Endothelial cell of umbilical vein (primary cell): ENCODE data around the gene ARHGEF28. TPM values are rescaled to one million over a fixed set of nuclear protein-coding genes. Genes with fewer than 3 reads are reported as not detected.

ENCODE experiments used
- BruUV-seq: library from RNA; stranded (reverse); fragments of 400-500 nt; replicated peaks from 2 replicates; lab custom pipeline; 2021; lab: Mats Ljungman, UMichigan
- CTCF ChIA-PET: fragments of 300-600, 350-600 bp; sonication (Branson Sonifier 250); formaldehyde crosslinking; loops from one replicate; lab custom pipeline; 2021; ENCODE audit warnings: antibody characterized with exemption, inconsistent platforms; lab: Charles Lee
- POLR2A ChIA-PET: fragments of 300-600, 350-600 bp; sonication (Branson Sonifier 250); formaldehyde crosslinking; loops from one replicate; lab custom pipeline; 2021; ENCODE audit warnings: antibody characterized with exemption, inconsistent platforms; lab: Charles Lee
- DNase-seq: peaks from one replicate; pipeline ENCODE4 v3.0.0-alpha.2; 2011; ENCODE audit warnings: low read depth, low spot score
- FAIRE-seq: peaks from 2 replicates; lab custom pipeline; 2011; peaks lifted over from hg19 to GRCh38; lab: Jason Lieb, UNC
- H2AFZ ChIP-seq: 2 replicates; pipeline ENCODE4 v1.6.0; 2012; ENCODE audit warnings: low read depth, low read length, control low read depth, inconsistent platforms
- H3K27ac ChIP-seq: 2 replicates; pipeline ENCODE4 v1.5.1; 2011; ENCODE audit warnings: low read depth, mild to moderate bottlenecking, control low read depth, low read length, moderate library complexity; ENCODE audit not compliant: insufficient read depth
- H3K27me3 ChIP-seq, 2 experiments: 2 replicates each; pipeline versions ENCODE4 v1.6.0 to v1.6.1; 2011; ENCODE audit warnings: low read length in 2 of 2, mixed read lengths in 1 of 2; ENCODE audit not compliant: control insufficient read depth in 2 of 2, insufficient read depth in 2 of 2
- H3K36me3 ChIP-seq, 2 experiments: 2 replicates in 1 of 2; 3 replicates in 1 of 2; pipeline ENCODE4 v1.5.1; 2011; ENCODE audit warnings: low read length in 2 of 2, mild to moderate bottlenecking in 1 of 2, moderate library complexity in 1 of 2; ENCODE audit not compliant: control insufficient read depth in 2 of 2, insufficient read depth in 2 of 2; ENCODE audit errors: extremely low read depth in 1 of 2
- H3K4me1 ChIP-seq: 3 replicates; pipeline ENCODE4 v1.5.1; 2011; ENCODE audit warnings: mild to moderate bottlenecking, low read length; ENCODE audit not compliant: control insufficient read depth, insufficient read depth; ENCODE audit errors: extremely low read depth
- H3K4me2 ChIP-seq: 2 replicates; pipeline ENCODE4 v1.6.1; 2011; ENCODE audit warnings: low read length, control low read depth, mixed read lengths; ENCODE audit not compliant: insufficient read depth
- H3K4me3 ChIP-seq, 3 experiments: fragments of 200-600 bp in 1 of 3; sonication (generic), shearing (Covaris generic) in 1 of 3; replicated peaks in 1 of 3; 2 replicates each; pipeline ENCODE4 v1.5.1; 2011 to 2016; ENCODE audit warnings: control low read depth in 3 of 3, low read length in 3 of 3, mild to moderate bottlenecking in 2 of 3, inconsistent platforms in 1 of 3, low read depth in 1 of 3, moderate library complexity in 1 of 3; ENCODE audit not compliant: insufficient read depth in 1 of 3
- H3K79me2 ChIP-seq: 2 replicates; pipeline ENCODE4 v1.6.0; 2012; ENCODE audit warnings: low read length, inconsistent platforms; ENCODE audit not compliant: control insufficient read depth, insufficient read depth
- H3K9ac ChIP-seq: replicated peaks from 2 replicates; pipeline ENCODE3; 2011; ENCODE audit warnings: low read length, control low read depth; ENCODE audit not compliant: insufficient read depth; ENCODE audit errors: extremely low read depth
- H3K9me1 ChIP-seq: replicated peaks from 3 replicates; pipeline ENCODE4 v1.6.0; 2011; ENCODE audit warnings: mild to moderate bottlenecking, low read length; ENCODE audit not compliant: control insufficient read depth, insufficient read depth; ENCODE audit errors: extremely low read depth
- H3K9me3 ChIP-seq: replicated peaks from 2 replicates; pipeline ENCODE4 v1.5.1; 2012; ENCODE audit warnings: low read length, inconsistent platforms; ENCODE audit not compliant: control insufficient read depth, insufficient read depth
- H4K20me1 ChIP-seq: replicated peaks from 2 replicates; pipeline ENCODE3; 2011; ENCODE audit warnings: mild to moderate bottlenecking, low read length; ENCODE audit not compliant: control insufficient read depth, insufficient read depth; ENCODE audit errors: extremely low read depth
- EZH2 ChIP-seq: IDR thresholded peaks from 2 replicates; pipeline ENCODE4 v1.6.1; 2012; ENCODE audit warnings: borderline replicate concordance, low read depth, mild to moderate bottlenecking, moderate library complexity, low read length, inconsistent platforms; ENCODE audit not compliant: severe bottlenecking
- FOS ChIP-seq: IDR thresholded peaks from 2 replicates; pipeline ENCODE4 v1.6.1; 2011; ENCODE audit warnings: mild to moderate bottlenecking, low read length, moderate library complexity, borderline replicate concordance; ENCODE audit not compliant: insufficient read depth
- GATA2 ChIP-seq: IDR thresholded peaks from 2 replicates; pipeline ENCODE4 v1.7.0; 2011; ENCODE audit warnings: low read depth, mild to moderate bottlenecking, moderate library complexity, mixed read lengths, low read length; ENCODE audit not compliant: insufficient read length, insufficient read depth
- JUN ChIP-seq: IDR thresholded peaks from 2 replicates; pipeline ENCODE4 v1.6.1; 2011; ENCODE audit warnings: borderline replicate concordance, low read depth; ENCODE audit not compliant: insufficient read length, insufficient read depth
- MYC ChIP-seq: IDR thresholded peaks from one replicate; pipeline ENCODE4 v1.6.1; 2011; ENCODE audit warnings: mild to moderate bottlenecking, low read depth, low read length
- POLR2A ChIP-seq: IDR thresholded peaks from 2 replicates; pipeline ENCODE4 v1.6.1; 2012; ENCODE audit warnings: low read depth, mild to moderate bottlenecking, control low read depth, low read length
- POLR2AphosphoS5 ChIP-seq: IDR thresholded peaks from 2 replicates; pipeline ENCODE4 v1.6.1; 2012; ENCODE audit warnings: low read depth, mild to moderate bottlenecking, control low read depth, low read length, moderate library complexity; ENCODE audit not compliant: insufficient read depth
- dilution Hi-C: fragments of 300-500 bp; cut with MboI; formaldehyde crosslinking; loops from one replicate; pipeline ENCODE4 v1.15.0; 2019; ENCODE audit warnings: low sequenced_read_pairs; ENCODE audit not compliant: extremely low pct_ligation_motif_present
- intact Hi-C: fragments of 100-400 bp; cut with micrococcal nuclease; formaldehyde crosslinking; loops from one replicate; pipeline ENCODE4 v1.10.0; 2022
- polyA plus RNA-seq, 4 experiments: library from polyadenylated mRNA; depleted of rRNA in 3 of 4; stranded (reverse) in 3 of 4; unstranded in 1 of 4; fragments of >200 nt; gene quantifications; 2 replicates each; pipeline versions ENCODE4 v1.2.1 to v1.2.3, GENCODE V29; 2011 to 2012; ENCODE audit warnings: missing spikeins in 1 of 4
- total RNA-seq: library from RNA; stranded (reverse); gene quantifications from 2 replicates; pipeline ENCODE4 v1.2.3, GENCODE V29; 2021
- TF ChIP-seq, protein P1 (sequence below), 2 donors: IDR thresholded peaks; 1 replicate in 1 of 2; 2 replicates in 1 of 2; pipeline ENCODE4 v1.5.1; 2011; ENCODE audit warnings: low read length in 2 of 2, mild to moderate bottlenecking in 2 of 2, moderate library complexity in 2 of 2, control low read depth in 1 of 2, inconsistent platforms in 1 of 2, low read depth in 1 of 2; ENCODE audit not compliant: insufficient read depth in 1 of 2; ENCODE audit errors: extremely low read depth in 1 of 2
- TF ChIP-seq, protein P2 (sequence below): IDR thresholded peaks from 2 replicates; pipeline ENCODE4 v1.6.1; 2011; ENCODE audit not compliant: insufficient read depth, insufficient read length

ARHGEF28 gene
- total and polyA plus RNA-seq, 2 donors (not counting 3 experiments of a cell fraction or from before 2014, with no cell fraction given), result 29.5 to 108 TPM

DNA sequence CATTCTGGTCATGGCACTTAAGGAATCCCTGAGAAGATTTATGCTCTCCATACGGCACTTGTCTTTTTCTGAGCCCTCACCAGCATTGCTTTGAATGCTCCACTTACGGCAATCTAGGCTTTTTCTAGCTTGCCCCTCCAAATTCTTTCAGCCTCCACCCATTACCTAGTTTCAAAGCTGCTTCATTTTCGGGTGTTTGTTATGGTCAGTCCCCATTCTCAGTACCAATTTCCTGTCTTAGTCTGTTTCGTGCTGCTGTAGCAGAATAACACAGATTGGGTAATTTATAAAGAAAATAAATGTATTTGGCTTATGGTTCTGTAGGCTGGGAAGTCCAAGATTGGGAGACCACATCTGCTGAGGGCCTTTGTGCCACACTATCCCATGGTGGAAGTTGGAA, 42.0 kb downstream of the ARHGEF28 start:
- H4K20me1 ChIP-seq, result peaks cover 16% of the 10 kb centered on the region
- no peaks in the 10 kb centered on the region for H3K9me3 ChIP-seq
- POLR2A ChIA-PET, result no interaction called here
- H3K27ac ChIP-seq, result no peak overlapping the region
- peaks cover 12% of the 10 kb centered on the region for H3K4me1 ChIP-seq
- TF ChIP-seq JUN (no peak), POLR2A (no peak), GATA2 (no peak), POLR2AphosphoS5 (no peak)
- TF ChIP-seq, protein P1, sequence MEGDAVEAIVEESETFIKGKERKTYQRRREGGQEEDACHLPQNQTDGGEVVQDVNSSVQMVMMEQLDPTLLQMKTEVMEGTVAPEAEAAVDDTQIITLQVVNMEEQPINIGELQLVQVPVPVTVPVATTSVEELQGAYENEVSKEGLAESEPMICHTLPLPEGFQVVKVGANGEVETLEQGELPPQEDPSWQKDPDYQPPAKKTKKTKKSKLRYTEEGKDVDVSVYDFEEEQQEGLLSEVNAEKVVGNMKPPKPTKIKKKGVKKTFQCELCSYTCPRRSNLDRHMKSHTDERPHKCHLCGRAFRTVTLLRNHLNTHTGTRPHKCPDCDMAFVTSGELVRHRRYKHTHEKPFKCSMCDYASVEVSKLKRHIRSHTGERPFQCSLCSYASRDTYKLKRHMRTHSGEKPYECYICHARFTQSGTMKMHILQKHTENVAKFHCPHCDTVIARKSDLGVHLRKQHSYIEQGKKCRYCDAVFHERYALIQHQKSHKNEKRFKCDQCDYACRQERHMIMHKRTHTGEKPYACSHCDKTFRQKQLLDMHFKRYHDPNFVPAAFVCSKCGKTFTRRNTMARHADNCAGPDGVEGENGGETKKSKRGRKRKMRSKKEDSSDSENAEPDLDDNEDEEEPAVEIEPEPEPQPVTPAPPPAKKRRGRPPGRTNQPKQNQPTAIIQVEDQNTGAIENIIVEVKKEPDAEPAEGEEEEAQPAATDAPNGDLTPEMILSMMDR (IDR thresholded peaks at IDR 0.05; ENCODE audit: extremely low read depth in 1 of 2, insufficient read depth in 1 of 2, low read depth in 1 of 2, low read length in 2 of 2), result no peak
- intact Hi-C loops (no loop called here), dilution Hi-C loops (no loop called here)
- no peak overlapping the region for H3K4me2 ChIP-seq
- no peaks in the 10 kb centered on the region for H3K27me3 ChIP-seq
- no peak overlapping the region for H3K9ac ChIP-seq
- no peak for DNase-seq
- CTCF ChIA-PET, result interaction anchor here (1.0 kb wide), 1 partner anchor 39 kb away, joined by 3 read pairs; no protein-coding TSS in a partner anchor
- no peak for FAIRE-seq
- no peak overlapping the region for H2AFZ ChIP-seq
- H3K79me2 ChIP-seq, result peaks cover 94% of the 10 kb centered on the region
- H3K9me1 ChIP-seq, result no peaks in the 10 kb centered on the region
- no TSS peak for BruUV-seq
- H3K4me3 ChIP-seq, result no peak overlapping the region
- peaks cover 4 to 7% of the 10 kb centered on the region in 2 experiments for H3K36me3 ChIP-seq

DNA sequence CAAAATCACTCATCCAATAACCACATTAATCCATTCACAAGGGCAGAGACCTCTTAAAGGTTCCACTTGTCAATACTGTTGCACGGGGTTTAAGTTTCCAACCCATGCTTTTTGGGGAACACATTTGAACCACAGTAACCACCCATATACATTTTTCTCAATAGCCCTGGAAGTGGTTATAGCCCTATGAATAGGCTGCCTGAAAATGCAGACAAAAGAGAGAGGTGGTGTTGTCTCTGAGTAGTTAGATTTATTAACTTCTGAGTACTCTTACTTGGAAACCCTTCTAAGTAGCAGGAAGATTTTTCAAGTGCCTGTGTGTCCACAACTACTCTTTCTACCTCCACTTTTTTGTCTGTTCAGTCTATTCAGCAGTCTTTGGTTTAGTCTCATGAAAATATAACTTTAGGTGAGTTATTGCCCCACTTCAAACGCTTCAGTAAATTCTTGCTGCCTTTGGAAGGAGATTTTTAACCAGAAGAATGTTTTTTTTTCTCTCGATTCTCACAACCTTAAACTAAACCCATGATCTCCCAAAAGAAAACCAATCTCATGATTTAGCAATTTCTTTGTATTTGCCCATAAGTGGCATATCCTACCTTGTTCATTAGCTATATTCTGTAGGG, 42.6 kb downstream of the ARHGEF28 start:
- ChIA-PET POLR2A (no interaction called here), CTCF (interaction anchor here (1.0 kb wide), 1 partner anchor 39 kb away, joined by 3 read pairs; no protein-coding TSS in a partner anchor)
- Histone ChIP-seq H2AFZ (no peak overlapping the region), H3K4me1 (peaks cover 18% of the 10 kb centered on the region), H3K9me3 (no peaks in the 10 kb centered on the region), H3K9ac (no peak overlapping the region), H3K4me3 (no peak overlapping the region), H3K9me1 (no peaks in the 10 kb centered on the region), H3K27me3 (no peaks in the 10 kb centered on the region), H3K79me2 (peaks cover 92% of the 10 kb centered on the region), H3K4me2 (no peak overlapping the region), H3K36me3 (peaks cover 4 to 7% of the 10 kb centered on the region in 2 experiments), H3K27ac (no peak overlapping the region), H4K20me1 (peaks cover 16% of the 10 kb centered on the region)
- DNase-seq, result no peak
- intact Hi-C loops (no loop called here), dilution Hi-C loops (no loop called here)
- no peak for FAIRE-seq
- TF ChIP-seq JUN (no peak), EZH2 (no peak), MYC (no peak), GATA2 (no peak), POLR2AphosphoS5 (no peak), POLR2A (no peak), FOS (no peak)
- TF ChIP-seq, protein P1 (IDR thresholded peaks at IDR 0.05; ENCODE audit: extremely low read depth in 1 of 2, insufficient read depth in 1 of 2, low read depth in 1 of 2, low read length in 2 of 2), result no peak
- TF ChIP-seq, protein P2, sequence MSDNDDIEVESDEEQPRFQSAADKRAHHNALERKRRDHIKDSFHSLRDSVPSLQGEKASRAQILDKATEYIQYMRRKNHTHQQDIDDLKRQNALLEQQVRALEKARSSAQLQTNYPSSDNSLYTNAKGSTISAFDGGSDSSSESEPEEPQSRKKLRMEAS, result no peak
- BruUV-seq, result no TSS peak
